H1 (cell line): ENCODE results near the gene AP1M2. TPM values are rescaled to one million over a fixed set of nuclear protein-coding genes. Genes with fewer than 3 reads are reported as not detected.

Experiments used
- HDAC6 ChIP-seq: IDR thresholded peaks from one replicate; pipeline ENCODE4 v1.7.1; 2012; ENCODE audit warnings: low read depth, mild to moderate bottlenecking, inconsistent platforms, low read length, moderate library complexity
- PHF8 ChIP-seq: fragments of 200-600 bp; sonication (generic); conservative IDR thresholded peaks from 2 replicates; pipeline ENCODE4 v1.7.1; 2012; ENCODE audit warnings: low read depth, mild to moderate bottlenecking, inconsistent platforms, low read length, moderate library complexity
- polyA plus RNA-seq, 7 experiments: library from polyadenylated mRNA; depleted of rRNA in 3 of 7; stranded (reverse) in 5 of 7; unstranded in 2 of 7; fragments of >200 nt in 5 of 7; fragments of 200-250 nt in 2 of 7; gene quantifications; 1 replicate in 5 of 7; 2 replicates in 1 of 7; 4 replicates in 1 of 7; pipeline versions ENCODE4 v1.2.1 to v1.2.3, GENCODE V29; 2011 to 2013; ENCODE audit warnings: missing spikeins in 2 of 7, mixed read lengths in 2 of 7
- total RNA-seq: library from RNA; stranded (reverse); fragmentation: NEBNext Ultra II Directional; extraction: Animal tissue kit (Norgen Biotek cat#: 25700); gene quantifications from 2 replicates; pipeline ENCODE4 v1.2.1, GENCODE V29; 2021

Gene AP1M2
- total and polyA plus RNA-seq, 2 of the 8 experiments (the other 6 are each of a cell fraction or from before 2014, with no cell fraction given): 140 to 161 TPM

DNA sequence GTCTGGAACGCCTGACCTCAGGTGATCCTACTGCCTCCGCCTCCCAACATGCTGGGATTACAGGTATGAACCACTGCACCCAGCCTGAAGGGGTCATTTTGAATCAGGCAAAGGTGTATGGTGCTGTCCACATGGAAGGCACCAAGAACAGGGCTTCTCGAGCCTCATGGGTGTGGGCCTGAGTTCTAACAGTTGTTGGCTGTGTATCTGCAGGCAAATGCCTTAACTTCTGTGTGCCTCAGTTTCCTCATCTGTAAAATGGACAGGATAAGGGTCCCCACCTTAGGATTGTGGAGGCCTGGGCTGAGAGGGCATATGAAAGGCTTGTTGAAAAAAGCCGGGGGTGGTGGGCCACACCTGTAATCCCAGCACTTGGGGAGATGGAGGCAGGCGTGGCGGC lies 9.2 kb downstream of the AP1M2 start (continued):
- TF ChIP-seq PHF8 (no peak), HDAC6 (no peak)
